ENCODE measurements around the gene FGFR2.

DNA sequence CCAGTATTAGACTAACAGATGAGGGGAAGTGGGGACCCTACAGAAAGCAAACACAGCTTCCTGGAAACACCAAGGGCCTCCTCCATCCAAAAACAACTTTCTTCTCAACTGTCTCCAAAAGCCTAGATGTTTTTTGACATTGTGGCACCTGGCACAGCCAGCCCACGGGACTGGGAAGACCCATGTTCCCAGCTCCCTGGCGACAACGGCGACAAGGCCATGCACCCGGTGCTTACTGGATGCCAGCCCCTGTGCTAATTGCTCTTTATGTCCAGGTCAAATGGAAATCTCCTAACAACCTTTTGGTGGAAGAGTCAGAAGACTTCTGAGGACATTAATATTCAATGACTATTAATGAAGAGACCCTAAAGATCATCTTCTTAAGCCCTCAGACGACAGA, 7.1 kb downstream of the FGFR2 start:
- no peak for TF ChIP-seq EP300 (IDR thresholded peaks at IDR 0.05)
- TF ChIP-seq, protein P1, sequence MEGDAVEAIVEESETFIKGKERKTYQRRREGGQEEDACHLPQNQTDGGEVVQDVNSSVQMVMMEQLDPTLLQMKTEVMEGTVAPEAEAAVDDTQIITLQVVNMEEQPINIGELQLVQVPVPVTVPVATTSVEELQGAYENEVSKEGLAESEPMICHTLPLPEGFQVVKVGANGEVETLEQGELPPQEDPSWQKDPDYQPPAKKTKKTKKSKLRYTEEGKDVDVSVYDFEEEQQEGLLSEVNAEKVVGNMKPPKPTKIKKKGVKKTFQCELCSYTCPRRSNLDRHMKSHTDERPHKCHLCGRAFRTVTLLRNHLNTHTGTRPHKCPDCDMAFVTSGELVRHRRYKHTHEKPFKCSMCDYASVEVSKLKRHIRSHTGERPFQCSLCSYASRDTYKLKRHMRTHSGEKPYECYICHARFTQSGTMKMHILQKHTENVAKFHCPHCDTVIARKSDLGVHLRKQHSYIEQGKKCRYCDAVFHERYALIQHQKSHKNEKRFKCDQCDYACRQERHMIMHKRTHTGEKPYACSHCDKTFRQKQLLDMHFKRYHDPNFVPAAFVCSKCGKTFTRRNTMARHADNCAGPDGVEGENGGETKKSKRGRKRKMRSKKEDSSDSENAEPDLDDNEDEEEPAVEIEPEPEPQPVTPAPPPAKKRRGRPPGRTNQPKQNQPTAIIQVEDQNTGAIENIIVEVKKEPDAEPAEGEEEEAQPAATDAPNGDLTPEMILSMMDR (IDR thresholded peaks at IDR 0.05) = no peak
- TF ChIP-seq POLR2AphosphoS5 (IDR thresholded peaks at IDR 0.05) = no peak
- TF ChIP-seq POLR2A (IDR thresholded peaks at IDR 0.05) = no peak

All from suprapubic skin (tissue), 4 donors.